LHCN-M2 (cell line): ENCODE measurements around the gene UBAP2. TPM values are rescaled to one million over a fixed set of nuclear protein-coding genes. Genes with fewer than 3 reads are reported as not detected.

Source experiments
- DNase-seq: peaks from one replicate; pipeline ENCODE4 v3.0.0-alpha.2; 2012; ENCODE audit warnings: low read depth
- total RNA-seq: library from RNA; depleted of rRNA; stranded (reverse); fragments of >200 nt; gene quantifications from 2 replicates; pipeline ENCODE4 v1.2.3, GENCODE V29; 2014

UBAP2 gene
- total RNA-seq, 1 experiment from 2014 or later, result 18.5 TPM

GRCh38 chr9:33923998-33924701 lies 124.5 kb downstream of the UBAP2 start:
- DNase-seq, result no peak

GRCh38 chr9:33923079-33923478 lies 125.6 kb downstream of the UBAP2 start:
- no peak for DNase-seq

- DNase-seq, result peak; percentile 23
Observed at GRCh38 chr9:33921967-33922895, 126.5 kb downstream of the UBAP2 start.

- DNase-seq, result no peak
Observed at GRCh38 chr9:33919276-33919897, 129.3 kb downstream of the UBAP2 start.

GRCh38 chr9:33917036-33917435 lies 131.7 kb downstream of the UBAP2 start:
- DNase-seq, result no peak

- no peak for DNase-seq
Observed at GRCh38 chr9:33914887-33915628, 133.6 kb downstream of the UBAP2 start.

GRCh38 chr9:33913541-33913940 lies 135.1 kb downstream of the UBAP2 start:
- DNase-seq, result no peak

- no peak for DNase-seq
Observed at GRCh38 chr9:33908749-33909148, 139.9 kb downstream of the UBAP2 start.

GRCh38 chr9:33908114-33908513 lies 140.6 kb downstream of the UBAP2 start:
- no peak for DNase-seq

- no peak for DNase-seq
Observed at GRCh38 chr9:33907347-33907746, 141.3 kb downstream of the UBAP2 start.

GRCh38 chr9:33906769-33907168 lies 141.9 kb downstream of the UBAP2 start:
- DNase-seq, result no peak

- DNase-seq, result no peak
Observed at GRCh38 chr9:33905137-33905536, 143.6 kb downstream of the UBAP2 start.

GRCh38 chr9:33903157-33903780 lies 145.4 kb downstream of the UBAP2 start:
- no peak for DNase-seq

- DNase-seq, result no peak
Observed at GRCh38 chr9:33894316-33894715, 154.4 kb downstream of the UBAP2 start.

- DNase-seq, result no peak
Observed at GRCh38 chr9:33893861-33894260, 154.8 kb downstream of the UBAP2 start.

- DNase-seq, result no peak
Observed at GRCh38 chr9:33885948-33886347, 162.7 kb downstream of the UBAP2 start.

- DNase-seq, result peak; percentile 18
Observed at GRCh38 chr9:33884856-33885701, 163.6 kb downstream of the UBAP2 start.

GRCh38 chr9:33881635-33882034 lies 167.1 kb downstream of the UBAP2 start:
- DNase-seq, result peak; percentile 19

GRCh38 chr9:33880211-33881089 lies 168.2 kb downstream of the UBAP2 start:
- no peak for DNase-seq
